H1 (cell line): ENCODE data around the gene CACNA1D. TPM values are rescaled to one million over a fixed set of nuclear protein-coding genes. Genes with fewer than 3 reads are reported as not detected.

Experiments
- CTCF ChIP-seq, 3 experiments: IDR thresholded peaks; 1 replicate in 2 of 3; 2 replicates in 1 of 3; pipeline versions ENCODE4 v1.5.1 to v1.6.1; 2011; ENCODE audit warnings: low read length in 3 of 3, mild to moderate bottlenecking in 3 of 3, inconsistent platforms in 2 of 3, low read depth in 1 of 3, moderate library complexity in 1 of 3; ENCODE audit not compliant: insufficient read depth in 1 of 3; ENCODE audit errors: control extremely low read depth in 1 of 3
- RAD21 ChIP-seq, 2 experiments: IDR thresholded peaks in 1 of 2; conservative IDR thresholded peaks in 1 of 2; 2 replicates each; pipeline ENCODE4 v1.6.1; 2011; ENCODE audit warnings: low read depth in 2 of 2, low read length in 2 of 2, improper control_type of control experiment in 1 of 2, inconsistent platforms in 1 of 2, mild to moderate bottlenecking in 1 of 2, moderate library complexity in 1 of 2
- polyA plus RNA-seq, 7 experiments: library from polyadenylated mRNA; depleted of rRNA in 3 of 7; stranded (reverse) in 5 of 7; unstranded in 2 of 7; fragments of >200 nt in 5 of 7; fragments of 200-250 nt in 2 of 7; gene quantifications; 1 replicate in 5 of 7; 2 replicates in 1 of 7; 4 replicates in 1 of 7; pipeline versions ENCODE4 v1.2.1 to v1.2.3, GENCODE V29; 2011 to 2013; ENCODE audit warnings: missing spikeins in 2 of 7, mixed read lengths in 2 of 7
- total RNA-seq: library from RNA; stranded (reverse); fragmentation: NEBNext Ultra II Directional; extraction: Animal tissue kit (Norgen Biotek cat#: 25700); gene quantifications from 2 replicates; pipeline ENCODE4 v1.2.1, GENCODE V29; 2021

Gene CACNA1D
- total and polyA plus RNA-seq, 2 of the 8 experiments (the other 6 are each of a cell fraction or from before 2014, with no cell fraction given): 2.0 to 2.9 TPM

- TF ChIP-seq CTCF (IDR thresholded peaks at IDR 0.05; ENCODE audit: control extremely low read depth in 1 of 3, insufficient read depth in 1 of 3, low read depth in 1 of 3, low read length in 3 of 3) (peak; percentile 67 to 95 (median 86)), RAD21 (IDR thresholded peaks at IDR 0.05 in 1 of 2, conservative IDR thresholded peaks at IDR 0.05 in 1 of 2; ENCODE audit: low read depth in 2 of 2, low read length in 2 of 2) (peak; percentile 88 to 95)
Observed at GRCh38 chr3:53709860-53710674, 215.7 kb downstream of the CACNA1D start (continued).
